H1 (cell line): ENCODE data around the gene THOP1. TPM values are rescaled to one million over a fixed set of nuclear protein-coding genes. Genes with fewer than 3 reads are reported as not detected.

ENCODE experiments used
- CTCF ChIA-PET: fragments of 300-600 bp; sonication (Branson Sonifier 250); formaldehyde crosslinking; loops from one replicate; lab custom pipeline; 2021; ENCODE audit not compliant: partially characterized antibody; lab: Charles Lee
- POLR2A ChIA-PET: fragments of 300-600 bp; sonication (Branson Sonifier 250); formaldehyde crosslinking; loops from one replicate; lab custom pipeline; 2021; ENCODE audit warnings: inconsistent platforms; ENCODE audit not compliant: partially characterized antibody; lab: Charles Lee
- DNase-seq, 2 experiments: peaks; one replicate each; pipeline versions ENCODE4 v3.0.0 to v3.0.0-alpha.2; 2010 to 2022; ENCODE audit warnings: low spot score in 2 of 2, low read depth in 1 of 2, mixed read lengths in 1 of 2
- FAIRE-seq: peaks from 2 replicates; lab custom pipeline; 2011; peaks lifted over from hg19 to GRCh38; lab: Jason Lieb, UNC
- H2AFZ ChIP-seq: 2 replicates; pipeline ENCODE4 v1.8.1; 2012; ENCODE audit warnings: low read length, inconsistent platforms
- H2AK5ac ChIP-seq: 2 replicates; pipeline ENCODE4 v1.6.1; 2013; ENCODE audit warnings: low read depth, low read length
- H2BK120ac ChIP-seq: replicated peaks from 2 replicates; pipeline ENCODE3; 2013; ENCODE audit warnings: low read depth, low read length, inconsistent platforms
- H2BK12ac ChIP-seq: 2 replicates; pipeline ENCODE4 v1.6.1; 2013; ENCODE audit warnings: low read depth, low read length
- H2BK15ac ChIP-seq: 2 replicates; pipeline ENCODE4 v1.6.1; 2013; ENCODE audit warnings: low read length
- H2BK20ac ChIP-seq: 2 replicates; pipeline ENCODE4 v1.6.1; 2013; ENCODE audit warnings: low read length
- H2BK5ac ChIP-seq: 2 replicates; pipeline ENCODE4 v1.6.1; 2013; ENCODE audit warnings: low read depth, low read length
- H3K14ac ChIP-seq: 2 replicates; pipeline ENCODE4 v1.6.1; 2013; ENCODE audit warnings: inconsistent platforms; ENCODE audit not compliant: insufficient read length
- H3K18ac ChIP-seq: 2 replicates; pipeline ENCODE4 v1.6.1; 2013; ENCODE audit warnings: low read length; ENCODE audit errors: extremely low read depth
- H3K23ac ChIP-seq: 2 replicates; pipeline ENCODE4 v1.6.1; 2013; ENCODE audit warnings: inconsistent platforms; ENCODE audit not compliant: insufficient read length
- H3K23me2 ChIP-seq: 2 replicates; pipeline ENCODE4 v1.6.1; 2013; ENCODE audit warnings: low read depth, low read length
- H3K27ac ChIP-seq: 2 replicates; pipeline ENCODE4 v1.6.1; 2011; ENCODE audit warnings: low read depth, low read length, inconsistent platforms
- H3K27me3 ChIP-seq, 4 experiments: replicated peaks in 1 of 4; 1 replicate in 1 of 4; 2 replicates in 3 of 4; pipeline versions ENCODE4 v1.6.1 to v1.8.1; 2011 to 2013; ENCODE audit warnings: low read length in 3 of 4, mild to moderate bottlenecking in 3 of 4, inconsistent platforms in 2 of 4, mixed read lengths in 2 of 4, moderate library complexity in 1 of 4; ENCODE audit not compliant: control insufficient read depth in 3 of 4, insufficient read depth in 3 of 4; ENCODE audit errors: extremely low read depth in 1 of 4
- H3K36me3 ChIP-seq, 4 experiments: 2 replicates each; pipeline versions ENCODE4 v1.6.1 to v1.8.1; 2011 to 2013; ENCODE audit warnings: mild to moderate bottlenecking in 4 of 4, low read length in 3 of 4, moderate library complexity in 2 of 4, control low read depth in 1 of 4, inconsistent platforms in 1 of 4; ENCODE audit not compliant: insufficient read depth in 4 of 4, control insufficient read depth in 2 of 4
- H3K4ac ChIP-seq: replicated peaks from 2 replicates; pipeline ENCODE3; 2013; ENCODE audit warnings: low read length, low read depth, mixed read lengths, inconsistent platforms; ENCODE audit not compliant: insufficient read length
- H3K4me1 ChIP-seq, 4 experiments: replicated peaks in 1 of 4; 1 replicate in 1 of 4; 2 replicates in 3 of 4; pipeline versions ENCODE4 v1.6.1 to v1.8.1; 2011 to 2013; ENCODE audit warnings: low read length in 3 of 4, inconsistent platforms in 2 of 4, mixed read lengths in 1 of 4; ENCODE audit not compliant: insufficient read depth in 4 of 4, control insufficient read depth in 3 of 4
- H3K4me2 ChIP-seq, 2 experiments: 2 replicates each; pipeline versions ENCODE4 v1.6.1 to v1.8.1; 2011 to 2013; ENCODE audit warnings: low read depth in 2 of 2, low read length in 2 of 2, control low read depth in 1 of 2, inconsistent platforms in 1 of 2, mild to moderate bottlenecking in 1 of 2; ENCODE audit not compliant: insufficient read depth in 1 of 2
- H3K4me3 ChIP-seq, 4 experiments: fragments of 200-600, 300-600 bp in 1 of 4; sonication (generic), shearing (Covaris generic), sonication (Bioruptor Twin) in 1 of 4; 2 replicates each; pipeline versions ENCODE4 v1.5.1 to v1.8.1; 2011 to 2016; ENCODE audit warnings: low read length in 4 of 4, low read depth in 3 of 4, control low read depth in 2 of 4, inconsistent platforms in 2 of 4, mild to moderate bottlenecking in 2 of 4, mixed read lengths in 1 of 4, moderate library complexity in 1 of 4; ENCODE audit not compliant: insufficient read depth in 2 of 4; ENCODE audit errors: extremely low read depth in 1 of 4
- H3K56ac ChIP-seq: replicated peaks from 2 replicates; pipeline ENCODE3; 2013; ENCODE audit warnings: low read depth, mild to moderate bottlenecking, mixed read lengths, low read length, inconsistent platforms; ENCODE audit not compliant: insufficient read length
- H3K79me1 ChIP-seq: 2 replicates; pipeline ENCODE4 v1.6.1; 2013; ENCODE audit warnings: low read depth, low read length, control low read depth
- H3K79me2 ChIP-seq, 2 experiments: 2 replicates each; pipeline versions ENCODE4 v1.6.1 to v1.8.1; 2012 to 2013; ENCODE audit warnings: low read length in 2 of 2, mild to moderate bottlenecking in 2 of 2, inconsistent platforms in 1 of 2; ENCODE audit not compliant: insufficient read depth in 2 of 2, control insufficient read depth in 1 of 2
- H3K9ac ChIP-seq, 4 experiments: replicated peaks in 1 of 4; 1 replicate in 1 of 4; 2 replicates in 3 of 4; pipeline versions ENCODE4 v1.6.1 to v1.8.1; 2011 to 2013; ENCODE audit warnings: low read depth in 3 of 4, low read length in 3 of 4, control low read depth in 2 of 4, mild to moderate bottlenecking in 2 of 4, moderate library complexity in 2 of 4, inconsistent platforms in 1 of 4; ENCODE audit errors: extremely low read depth in 1 of 4
- H3K9me3 ChIP-seq, 2 experiments: 2 replicates each; pipeline versions ENCODE4 v1.6.1 to v1.8.1; 2012 to 2013; ENCODE audit warnings: mild to moderate bottlenecking in 2 of 2, moderate library complexity in 2 of 2, control low read depth in 1 of 2, inconsistent platforms in 1 of 2, low read depth in 1 of 2, low read length in 1 of 2, mixed read lengths in 1 of 2; ENCODE audit not compliant: insufficient read depth in 2 of 2
- H4K20me1 ChIP-seq, 2 experiments: replicated peaks in 1 of 2; 2 replicates each; pipeline versions ENCODE3 to v1.8.1; 2011 to 2013; ENCODE audit warnings: inconsistent platforms in 2 of 2, low read length in 2 of 2, mild to moderate bottlenecking in 1 of 2; ENCODE audit not compliant: insufficient read depth in 2 of 2, control insufficient read depth in 1 of 2
- H4K5ac ChIP-seq: 2 replicates; pipeline ENCODE4 v1.6.1; 2013; ENCODE audit warnings: low read length, low read depth, mixed read lengths, inconsistent platforms; ENCODE audit not compliant: insufficient read length
- H4K8ac ChIP-seq: 2 replicates; pipeline ENCODE4 v1.8.0; 2013; ENCODE audit warnings: mild to moderate bottlenecking, moderate library complexity, low read length, inconsistent platforms; ENCODE audit not compliant: insufficient read depth; ENCODE audit errors: extremely low read depth
- H4K91ac ChIP-seq: replicated peaks from 2 replicates; pipeline ENCODE3; 2013; ENCODE audit warnings: low read length, mixed read lengths, inconsistent platforms; ENCODE audit not compliant: insufficient read length
- CHD2 ChIP-seq: IDR thresholded peaks from 2 replicates; pipeline ENCODE4 v1.6.1; 2012; ENCODE audit warnings: low read length, improper control_type of control experiment
- E2F6 ChIP-seq: IDR thresholded peaks from 2 replicates; pipeline ENCODE4 v1.6.1; 2012; ENCODE audit warnings: inconsistent platforms
- EGR1 ChIP-seq: IDR thresholded peaks from 2 replicates; pipeline ENCODE4 v1.6.1; 2011; ENCODE audit warnings: low read depth, low read length, borderline replicate concordance
- JUN ChIP-seq: IDR thresholded peaks from 2 replicates; pipeline ENCODE4 v1.6.1; 2011; ENCODE audit warnings: low read depth, mild to moderate bottlenecking, improper control_type of control experiment, low read length
- KDM5A ChIP-seq: fragments of 200-600 bp; IDR thresholded peaks from 2 replicates; pipeline ENCODE4 v1.7.1; 2012; ENCODE audit warnings: mild to moderate bottlenecking, low read length, inconsistent platforms, mixed read lengths
- RBBP5 ChIP-seq: IDR thresholded peaks from 2 replicates; pipeline ENCODE4 v1.7.1; 2012; ENCODE audit warnings: low read depth, mild to moderate bottlenecking, inconsistent platforms, low read length, moderate library complexity, borderline replicate concordance
- RXRA ChIP-seq: IDR thresholded peaks from 2 replicates; pipeline ENCODE4 v1.6.1; 2011; ENCODE audit warnings: low read depth, mild to moderate bottlenecking, low read length, moderate library complexity; ENCODE audit not compliant: insufficient read depth
- SIRT6 ChIP-seq: IDR thresholded peaks from one replicate; pipeline ENCODE4 v1.7.1; 2012; ENCODE audit warnings: low read length, inconsistent platforms
- SP1 ChIP-seq: IDR thresholded peaks from 2 replicates; pipeline ENCODE4 v1.6.1; 2011; ENCODE audit warnings: low read depth, low read length
- SP2 ChIP-seq: IDR thresholded peaks from 2 replicates; pipeline ENCODE4 v1.6.1; 2012; ENCODE audit warnings: mild to moderate bottlenecking, low read length, inconsistent platforms
- TAF1 ChIP-seq: IDR thresholded peaks from 2 replicates; pipeline ENCODE4 v1.6.1; 2011; ENCODE audit warnings: mild to moderate bottlenecking, low read depth, low read length
- WGBS, 2 experiments: shearing (Covaris generic) in 1 of 2; methylation state at CpG; one replicate each; pipeline versions ENCODE4 v1.1.6 to v1.1.7; 2013 to 2015; ENCODE audit warnings: low lambda C conversion rate in 2 of 2, mixed read lengths in 2 of 2, inconsistent platforms in 1 of 2, low coverage in 1 of 2, missing lambda C conversion rate in 1 of 2; ENCODE audit not compliant: insufficient replicate concordance in 2 of 2, insufficient coverage in 1 of 2, insufficient read length in 1 of 2; ENCODE audit errors: extremely low coverage in 1 of 2, missing lambda C conversion rate in 1 of 2; 5-methylcytosine and 5-hydroxymethylcytosine counted together
- polyA plus RNA-seq, 7 experiments: library from polyadenylated mRNA; depleted of rRNA in 3 of 7; stranded (reverse) in 5 of 7; unstranded in 2 of 7; fragments of >200 nt in 5 of 7; fragments of 200-250 nt in 2 of 7; gene quantifications; 1 replicate in 5 of 7; 2 replicates in 1 of 7; 4 replicates in 1 of 7; pipeline versions ENCODE4 v1.2.1 to v1.2.3, GENCODE V29; 2011 to 2013; ENCODE audit warnings: missing spikeins in 2 of 7, mixed read lengths in 2 of 7
- total RNA-seq: library from RNA; stranded (reverse); fragmentation: NEBNext Ultra II Directional; extraction: Animal tissue kit (Norgen Biotek cat#: 25700); gene quantifications from 2 replicates; pipeline ENCODE4 v1.2.1, GENCODE V29; 2021

Gene THOP1
- total and polyA plus RNA-seq, 2 of the 8 experiments (the other 6 are each of a cell fraction or from before 2014, with no cell fraction given): 136 to 159 TPM

- H3K9me3 ChIP-seq: no peaks in the 10 kb centered on the region
- H3K4me1 ChIP-seq: peaks cover 0 to 6% (median 2%) of the 10 kb centered on the region in 4 experiments; a peak in 4 of 7 replicates
- H2BK5ac ChIP-seq: peak within 1 kb of the TSS; percentile 44; the same call in 1 of the 2 replicates
- 0% methylated on average over 65 of the region's 68 CpGs; no CpG with 5 or more reads in 1 of the 2 experiments for WGBS, 2 experiments
- peaks cover 0 to 3% (median under 1%) of the 10 kb centered on the region in 4 experiments; a peak in 1 of 8 replicates for H3K36me3 ChIP-seq
- ChIA-PET POLR2A (interaction anchor here (0.6 to 1.8 kb wide), 5 partner anchors 14 to 356 kb away, joined by 3 to 7 read pairs (median 4); partner anchors contain the start of genes GADD45B and TIMM13), CTCF (interaction anchor here (0.7 to 0.9 kb wide), 3 partner anchors 64 to 844 kb away, joined by 3 read pairs; no protein-coding TSS in a partner anchor)
- no peak within 1 kb of the TSS for H2BK20ac ChIP-seq
- DNase-seq: peak; percentile 93 to 95
- peak within 1 kb of the TSS; percentile 63 to 91 (median 86) for H3K4me3 ChIP-seq
- H4K8ac ChIP-seq: peak within 1 kb of the TSS; percentile 96
- H2BK12ac ChIP-seq: peak within 1 kb of the TSS; percentile 18
- peak within 1 kb of the TSS; percentile 75 to 80 for H3K4me2 ChIP-seq
- H2BK120ac ChIP-seq: no peak within 1 kb of the TSS
- peak; percentile 62 for FAIRE-seq
- peaks cover 10% of the 10 kb centered on the region for H3K23me2 ChIP-seq
- peak within 1 kb of the TSS; percentile 66 for H3K4ac ChIP-seq
- H4K20me1 ChIP-seq: peaks cover 9 to 30% of the 10 kb centered on the region in 2 experiments
- H3K27ac ChIP-seq: peak within 1 kb of the TSS; percentile 64
- peak within 1 kb of the TSS; percentile 74 for H3K56ac ChIP-seq
- H4K91ac ChIP-seq: peak within 1 kb of the TSS; percentile 79
- peaks cover 9% of the 10 kb centered on the region; the same call in 1 of the 2 replicates for H3K79me1 ChIP-seq
- H3K9ac ChIP-seq: peak within 1 kb of the TSS; percentile 78 to 85 (median 82)
- no peaks in the 10 kb centered on the region for H3K27me3 ChIP-seq
- H3K23ac ChIP-seq: no peak within 1 kb of the TSS
- no peak within 1 kb of the TSS for H2BK15ac ChIP-seq
- H3K14ac ChIP-seq: no peak within 1 kb of the TSS
- peaks cover 51 to 74% of the 10 kb centered on the region in 2 experiments for H3K79me2 ChIP-seq
- H2AK5ac ChIP-seq: no peak within 1 kb of the TSS
- peak within 1 kb of the TSS; percentile 71 for H3K18ac ChIP-seq
- peak within 1 kb of the TSS; percentile 25; the same call in 1 of the 2 replicates for H2AFZ ChIP-seq
- H4K5ac ChIP-seq: peak within 1 kb of the TSS; percentile 30
- no peak for TF ChIP-seq SIRT6
- TF ChIP-seq RXRA: no peak
- TF ChIP-seq EGR1: no peak
- TF ChIP-seq SP1: peak; percentile 55; the same call in 1 of the 2 replicates
- peak; percentile 56 for TF ChIP-seq KDM5A
- peak; percentile 22; the same call in 1 of the 2 replicates for TF ChIP-seq RBBP5
- TF ChIP-seq JUN: no peak
- peak; percentile 86 for TF ChIP-seq TAF1
- TF ChIP-seq E2F6: peak; percentile 100
- TF ChIP-seq CHD2: no peak
- peak; percentile 21; the same call in 1 of the 2 replicates for TF ChIP-seq SP2
Measured at GRCh38 chr19:2782936-2783780, 2.1 kb upstream of the THOP1 start, which contains the start of gene SGTA. TSS of gene SGTA (minus strand) at chr19:2783273. CDS start at chr19:2769068, 14,205 bp downstream.
